HL-60/S4 (cell line): ENCODE data around the gene PHF21B.

ENCODE experiments used
- in situ Hi-C: fragments of 300-500 bp; cut with MboI; formaldehyde crosslinking; loops from 2 replicates; pipeline ENCODE4 v1.14.3; 2022; ENCODE audit warnings: low sequenced_read_pairs

PHF21B gene

GRCh38 chr22:44990810-44991209 lies 19.0 kb downstream of the PHF21B start:
- in situ Hi-C loops: no loop called here

GRCh38 chr22:44990328-44990727 lies 19.5 kb downstream of the PHF21B start:
- in situ Hi-C loops: no loop called here

- in situ Hi-C loops: no loop called here
Measured at GRCh38 chr22:44988671-44989070, 21.1 kb downstream of the PHF21B start.

GRCh38 chr22:44986926-44987325 lies 22.9 kb downstream of the PHF21B start:
- in situ Hi-C loops: no loop called here

- in situ Hi-C loops: no loop called here
Measured at GRCh38 chr22:44985906-44986527, 23.8 kb downstream of the PHF21B start.

GRCh38 chr22:44983878-44984482 lies 25.8 kb downstream of the PHF21B start:
- in situ Hi-C loops: no loop called here

- in situ Hi-C loops: no loop called here
Measured at GRCh38 chr22:44982445-44982844, 27.4 kb downstream of the PHF21B start.

GRCh38 chr22:44981857-44982256 lies 27.9 kb downstream of the PHF21B start:
- in situ Hi-C loops: no loop called here

GRCh38 chr22:44979154-44979553 lies 30.7 kb downstream of the PHF21B start:
- in situ Hi-C loops: no loop called here

- in situ Hi-C loops: no loop called here
Measured at GRCh38 chr22:44975427-44976262, 34.2 kb downstream of the PHF21B start.

GRCh38 chr22:44974454-44974853 lies 35.4 kb downstream of the PHF21B start:
- in situ Hi-C loops: no loop called here

- in situ Hi-C loops: no loop called here
Measured at GRCh38 chr22:44973829-44974228, 36.0 kb downstream of the PHF21B start.

GRCh38 chr22:44972363-44973083 lies 37.3 kb downstream of the PHF21B start:
- in situ Hi-C loops: no loop called here

- in situ Hi-C loops: no loop called here
Measured at GRCh38 chr22:44971651-44972362, 38.0 kb downstream of the PHF21B start.

GRCh38 chr22:44970291-44970690 lies 39.5 kb downstream of the PHF21B start:
- in situ Hi-C loops: no loop called here

- in situ Hi-C loops: no loop called here
Measured at GRCh38 chr22:44969817-44970216, 40.0 kb downstream of the PHF21B start.

GRCh38 chr22:44968736-44969135 lies 41.1 kb downstream of the PHF21B start:
- in situ Hi-C loops: no loop called here

- in situ Hi-C loops: no loop called here
Measured at GRCh38 chr22:44965171-44965570, 44.6 kb downstream of the PHF21B start.

GRCh38 chr22:44964722-44965078 lies 45.1 kb downstream of the PHF21B start:
- in situ Hi-C loops: no loop called here

GRCh38 chr22:44963832-44964721 lies 45.7 kb downstream of the PHF21B start:
- in situ Hi-C loops: no loop called here
